OCI-LY1 (cell line): Measurements from ENCODE around the gene KLF15.

ENCODE experiments used
- EZH2 ChIP-seq: fragments of 200-600 bp; sonication (generic), shearing (Covaris generic); IDR thresholded peaks from 2 replicates; pipeline ENCODE4 v1.8.0; 2017; ENCODE audit warnings: borderline replicate concordance, mixed run types, mild to moderate bottlenecking, antibody characterized with exemption, low read length, moderate library complexity, mixed read lengths
- TF ChIP-seq, protein P1 (sequence below): fragments of 200-600 bp; sonication (generic), shearing (Covaris generic); IDR thresholded peaks from 2 replicates; pipeline ENCODE4 v1.5.1; 2017; ENCODE audit warnings: mild to moderate bottlenecking, antibody characterized with exemption, low read length, moderate library complexity, mixed read lengths

DNA sequence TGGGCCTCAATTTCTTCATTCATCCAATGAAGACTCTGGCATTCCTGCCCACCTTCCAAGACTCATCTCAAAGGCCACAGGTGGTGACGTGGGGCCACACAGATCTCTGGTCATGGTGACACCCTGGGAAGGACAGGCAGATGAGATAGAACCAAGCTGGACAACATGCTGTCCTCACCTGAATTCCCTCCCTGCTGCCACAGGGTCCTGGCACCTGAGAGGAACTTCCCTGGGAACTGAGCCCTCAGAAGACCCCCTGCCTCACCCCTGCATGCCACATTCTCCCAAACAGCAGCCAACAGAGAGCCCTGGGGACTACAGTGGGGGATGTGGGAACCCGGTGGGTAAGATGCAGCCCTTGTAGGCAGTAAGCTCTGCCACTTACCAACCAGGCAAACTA, 10.7 kb downstream of the KLF15 start:
- TF ChIP-seq, protein P1, sequence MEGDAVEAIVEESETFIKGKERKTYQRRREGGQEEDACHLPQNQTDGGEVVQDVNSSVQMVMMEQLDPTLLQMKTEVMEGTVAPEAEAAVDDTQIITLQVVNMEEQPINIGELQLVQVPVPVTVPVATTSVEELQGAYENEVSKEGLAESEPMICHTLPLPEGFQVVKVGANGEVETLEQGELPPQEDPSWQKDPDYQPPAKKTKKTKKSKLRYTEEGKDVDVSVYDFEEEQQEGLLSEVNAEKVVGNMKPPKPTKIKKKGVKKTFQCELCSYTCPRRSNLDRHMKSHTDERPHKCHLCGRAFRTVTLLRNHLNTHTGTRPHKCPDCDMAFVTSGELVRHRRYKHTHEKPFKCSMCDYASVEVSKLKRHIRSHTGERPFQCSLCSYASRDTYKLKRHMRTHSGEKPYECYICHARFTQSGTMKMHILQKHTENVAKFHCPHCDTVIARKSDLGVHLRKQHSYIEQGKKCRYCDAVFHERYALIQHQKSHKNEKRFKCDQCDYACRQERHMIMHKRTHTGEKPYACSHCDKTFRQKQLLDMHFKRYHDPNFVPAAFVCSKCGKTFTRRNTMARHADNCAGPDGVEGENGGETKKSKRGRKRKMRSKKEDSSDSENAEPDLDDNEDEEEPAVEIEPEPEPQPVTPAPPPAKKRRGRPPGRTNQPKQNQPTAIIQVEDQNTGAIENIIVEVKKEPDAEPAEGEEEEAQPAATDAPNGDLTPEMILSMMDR: no peak
- TF ChIP-seq EZH2: no peak
